GM18907 (cell line): Measurements from ENCODE around the gene BUB1.
"Not testable (repeated sequence)": the region's sequence is repeated elsewhere in the genome, so short reads cannot be mapped to it uniquely, and the experiment has no call there.

ENCODE experiments used
- ATAC-seq: cut with Tn5 transposase; IDR thresholded peaks from one replicate; pipeline ENCODE4 v1.9.1; 2021; ENCODE audit warnings: mild to moderate bottlenecking, moderate library complexity; ENCODE audit not compliant: unreplicated experiment

BUB1 gene

DNA sequence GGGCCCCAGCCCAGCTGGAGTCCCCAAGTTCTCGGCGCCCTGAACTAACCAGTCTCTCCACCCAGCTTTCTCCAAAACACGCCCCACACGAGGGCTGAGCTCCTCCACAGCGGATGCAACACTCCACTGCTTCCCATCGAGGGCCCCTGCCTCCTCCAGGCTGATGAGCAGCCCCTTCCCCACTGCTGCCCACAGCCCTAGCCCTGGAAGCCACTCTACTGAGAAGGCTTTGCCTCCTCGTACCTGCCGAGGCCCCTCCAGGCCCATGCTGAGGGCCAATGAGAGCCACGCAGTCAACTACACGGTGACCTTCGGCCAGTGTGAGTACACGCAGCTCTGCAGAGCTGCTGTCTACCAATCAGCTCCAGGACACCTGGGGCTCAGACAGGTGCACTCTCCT lies 72.8 kb downstream of the BUB1 start:
- not testable (repeated sequence) for ATAC-seq

DNA sequence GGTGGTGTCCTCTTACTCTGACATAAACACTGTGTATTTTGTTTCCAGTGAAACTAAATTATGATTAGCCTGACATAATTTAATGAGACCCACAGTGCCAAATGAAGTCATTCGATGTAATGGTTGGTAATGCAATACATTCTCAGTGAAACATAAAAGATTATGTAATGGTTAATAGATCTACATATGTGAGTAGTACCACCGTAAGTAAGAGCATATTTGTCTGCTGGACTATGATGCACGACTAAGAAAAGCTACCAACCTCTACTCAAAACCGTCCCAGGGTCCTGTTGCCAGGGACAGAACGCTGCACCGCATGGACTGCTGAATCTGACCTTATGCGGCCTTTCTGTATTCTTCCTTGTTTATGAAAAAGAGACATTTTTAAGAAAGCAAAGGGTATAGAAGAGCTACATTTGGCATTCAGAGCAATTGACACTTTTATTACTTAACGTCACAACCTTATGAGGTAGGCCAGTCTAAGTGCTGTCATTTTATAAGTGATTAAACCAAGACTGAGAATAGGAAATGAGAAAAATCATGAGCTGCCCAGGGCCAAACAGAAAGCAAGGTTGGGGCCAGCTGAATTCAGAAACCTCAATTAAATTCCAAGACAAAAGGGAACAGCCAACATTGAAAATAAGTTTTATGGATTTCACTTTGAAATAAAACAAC lies 73.8 kb downstream of the BUB1 start:
- not testable (repeated sequence) for ATAC-seq

DNA sequence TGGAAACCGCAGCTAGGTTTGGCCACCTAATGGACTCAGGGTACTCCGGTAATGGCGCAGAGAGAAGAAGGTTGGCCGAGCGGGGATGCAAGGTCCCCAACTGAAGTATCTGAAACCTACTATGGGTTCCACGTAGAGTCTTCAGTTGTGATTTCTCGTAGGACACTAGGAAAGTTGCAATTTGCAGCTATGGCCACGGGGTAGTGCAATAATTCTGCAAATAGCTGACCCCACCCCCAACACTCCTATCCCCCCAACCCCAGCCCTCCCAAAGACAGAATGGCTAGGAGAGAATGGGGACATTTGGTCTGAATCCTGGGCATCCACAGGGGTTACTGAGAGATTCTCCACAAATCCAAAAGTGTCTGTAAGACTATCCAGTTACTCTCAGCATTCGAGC lies 75.7 kb downstream of the BUB1 start:
- ATAC-seq, result not testable (repeated sequence)

DNA sequence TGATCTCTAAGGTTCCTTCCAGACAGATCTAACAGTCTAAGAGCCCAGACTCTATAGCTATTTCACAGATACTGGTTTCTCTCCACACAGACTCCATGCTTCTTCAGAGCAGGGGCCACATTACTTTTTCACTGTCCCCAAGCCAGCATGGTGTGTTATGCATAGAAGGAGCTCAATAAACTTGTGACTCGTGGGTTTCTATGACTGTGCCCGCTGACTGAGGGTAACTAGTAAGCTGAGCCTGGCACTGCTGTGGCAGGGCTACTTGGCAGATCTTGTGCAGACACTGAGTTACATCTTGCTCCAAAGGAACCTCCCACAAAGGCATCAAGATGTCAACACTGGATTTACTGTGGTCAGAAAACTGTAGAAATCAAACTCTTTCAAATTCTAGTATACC lies 85.9 kb downstream of the BUB1 start:
- ATAC-seq, result not testable (repeated sequence)

- ATAC-seq, result not testable (repeated sequence)
These were observed 88.1 kb downstream of the BUB1 start for GRCh38 chr2:110589677-110590330.

DNA sequence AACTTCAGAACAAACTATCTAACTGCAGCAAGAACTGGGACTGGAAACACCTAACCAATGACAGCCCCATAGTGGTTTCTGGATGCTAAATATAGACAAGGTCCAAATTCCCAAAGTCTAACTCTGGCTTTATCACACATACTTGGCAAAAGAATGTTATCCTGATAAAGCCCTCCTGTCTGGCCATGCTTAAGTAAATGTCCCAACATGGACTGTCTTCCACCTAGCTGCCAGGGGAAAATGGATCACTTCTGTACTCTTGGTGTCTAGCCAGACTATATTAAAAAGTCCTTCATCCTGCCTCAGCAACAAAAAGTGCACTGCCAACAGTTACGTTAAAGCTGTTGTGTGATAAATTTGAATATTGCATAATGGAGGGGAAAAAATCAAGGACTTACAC lies 89.3 kb downstream of the BUB1 start:
- not testable (repeated sequence) for ATAC-seq
